Activated CD8-positive, alpha-beta T cell treated with anti-CD3 and anti-CD28 coated beads for 36 hours (primary cell): ENCODE results near the gene PLCL2. TPM values are rescaled to one million over a fixed set of nuclear protein-coding genes. Genes with fewer than 3 reads are reported as not detected.
A peak's percentile ranks its signal among the peaks of the same experiment; 100 is the strongest.

ENCODE experiments used
- ATAC-seq: fragments of 200-7000 bp; cut with Tn5 transposase; one replicate; pipeline ENCODE4 v1.10.0; 2021; ENCODE audit warnings: mild to moderate bottlenecking, moderate library complexity
- CTCF ChIA-PET: fragments of 350-600 bp; sonication (Branson Sonifier 250); formaldehyde crosslinking; loops from one replicate; lab custom pipeline; 2021; ENCODE audit warnings: antibody characterized with exemption; lab: Charles Lee
- POLR2A ChIA-PET: fragments of 350-600 bp; sonication (Branson Sonifier 250); formaldehyde crosslinking; loops from one replicate; lab custom pipeline; 2021; ENCODE audit warnings: antibody characterized with exemption; lab: Charles Lee
- DNase-seq: peaks from one replicate; pipeline ENCODE4 v3.0.0-alpha.2; 2020
- H3K27ac Mint-ChIP-seq: one replicate; pipeline ENCODE4 v1.8.0; 2021; ENCODE audit warnings: mild to moderate bottlenecking, mixed read lengths
- H3K27me3 Mint-ChIP-seq: one replicate; pipeline ENCODE4 v1.8.0; 2021; ENCODE audit warnings: mixed read lengths
- H3K36me3 Mint-ChIP-seq: one replicate; pipeline ENCODE4 v1.8.0; 2021; ENCODE audit warnings: low read depth, mixed read lengths
- H3K4me1 Mint-ChIP-seq: one replicate; pipeline ENCODE4 v1.8.0; 2021; ENCODE audit warnings: low read depth, mixed read lengths
- H3K4me3 Mint-ChIP-seq: one replicate; pipeline ENCODE4 v1.8.0; 2021; ENCODE audit warnings: mild to moderate bottlenecking, moderate library complexity, mixed read lengths
- H3K9me3 Mint-ChIP-seq: one replicate; pipeline ENCODE4 v1.8.0; 2021; ENCODE audit warnings: mixed read lengths
- intact Hi-C: fragments of 100-400 bp; cut with micrococcal nuclease; formaldehyde crosslinking; loops from one replicate; pipeline ENCODE4 v1.10.0; 2022
- total RNA-seq, 2 experiments: library from RNA; stranded (reverse); gene quantifications; one replicate each; pipeline ENCODE4 v1.2.3, GENCODE V29; 2021
- TF ChIP-seq, protein P1 (sequence below): fragments of 200-600 bp; IDR thresholded peaks from one replicate; pipeline ENCODE4 v1.8.0; 2022; ENCODE audit warnings: antibody characterized with exemption, mild to moderate bottlenecking

PLCL2 gene
- total RNA-seq, 2 experiments from 2014 or later = 19.4 to 19.7 TPM

DNA sequence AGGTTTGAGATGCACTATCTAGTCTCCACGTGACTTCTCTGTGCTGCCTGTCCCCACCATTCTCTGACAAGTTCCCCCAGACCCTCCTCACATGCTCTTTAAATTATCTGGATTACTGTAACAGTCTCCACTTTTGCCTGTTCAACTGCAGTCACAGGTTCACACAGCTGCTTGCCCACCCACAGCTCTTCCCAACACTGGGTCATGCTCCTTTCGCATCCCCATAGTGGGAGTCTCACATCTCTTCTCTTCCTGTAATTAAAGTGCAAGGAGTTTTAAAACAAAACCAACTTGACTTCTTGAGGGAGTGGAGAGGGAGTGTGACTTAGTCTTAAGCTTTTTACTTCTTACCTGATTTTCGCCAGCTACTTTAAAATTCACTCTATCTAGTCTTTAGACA is 178.8 kb downstream of the PLCL2 start:
- H3K27ac Mint-ChIP-seq = peak overlapping the region; percentile 21
- CTCF ChIA-PET = no interaction called here
- ATAC-seq = no peak

DNA sequence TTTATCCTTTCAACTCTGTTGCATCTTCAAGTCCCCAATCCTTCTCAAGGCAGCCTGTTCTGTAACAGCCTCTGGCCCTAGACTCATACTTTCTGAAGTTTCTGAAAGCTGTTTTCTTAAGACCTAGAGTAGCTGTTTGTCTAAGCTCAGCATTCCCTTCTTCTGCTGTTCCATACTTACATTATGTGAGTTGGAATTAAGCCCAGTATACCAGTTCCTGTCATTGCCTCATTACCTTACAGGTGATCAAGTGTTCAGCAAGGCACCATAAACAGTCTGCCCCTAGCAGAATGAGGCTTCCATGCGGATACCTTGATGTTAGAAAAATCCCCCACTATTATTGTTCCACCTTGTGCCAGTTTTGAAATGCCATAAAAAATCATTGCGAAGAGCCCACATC is 180.6 kb downstream of the PLCL2 start:
- H3K4me3 Mint-ChIP-seq = no peak overlapping the region
- DNase-seq (no peak), ATAC-seq (no peak)
- H3K27ac Mint-ChIP-seq = no peak overlapping the region
- TF ChIP-seq, protein P1, sequence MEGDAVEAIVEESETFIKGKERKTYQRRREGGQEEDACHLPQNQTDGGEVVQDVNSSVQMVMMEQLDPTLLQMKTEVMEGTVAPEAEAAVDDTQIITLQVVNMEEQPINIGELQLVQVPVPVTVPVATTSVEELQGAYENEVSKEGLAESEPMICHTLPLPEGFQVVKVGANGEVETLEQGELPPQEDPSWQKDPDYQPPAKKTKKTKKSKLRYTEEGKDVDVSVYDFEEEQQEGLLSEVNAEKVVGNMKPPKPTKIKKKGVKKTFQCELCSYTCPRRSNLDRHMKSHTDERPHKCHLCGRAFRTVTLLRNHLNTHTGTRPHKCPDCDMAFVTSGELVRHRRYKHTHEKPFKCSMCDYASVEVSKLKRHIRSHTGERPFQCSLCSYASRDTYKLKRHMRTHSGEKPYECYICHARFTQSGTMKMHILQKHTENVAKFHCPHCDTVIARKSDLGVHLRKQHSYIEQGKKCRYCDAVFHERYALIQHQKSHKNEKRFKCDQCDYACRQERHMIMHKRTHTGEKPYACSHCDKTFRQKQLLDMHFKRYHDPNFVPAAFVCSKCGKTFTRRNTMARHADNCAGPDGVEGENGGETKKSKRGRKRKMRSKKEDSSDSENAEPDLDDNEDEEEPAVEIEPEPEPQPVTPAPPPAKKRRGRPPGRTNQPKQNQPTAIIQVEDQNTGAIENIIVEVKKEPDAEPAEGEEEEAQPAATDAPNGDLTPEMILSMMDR = no peak
- peaks cover 28% of the 10 kb centered on the region for H3K36me3 Mint-ChIP-seq
- H3K4me1 Mint-ChIP-seq = peaks cover 16% of the 10 kb centered on the region
- ChIA-PET POLR2A (interaction anchor here (0.6 kb wide), 1 partner anchor 496 kb away, joined by 3 read pairs; no protein-coding TSS in a partner anchor), CTCF (interaction anchor here (1.0 kb wide), 1 partner anchor 93 kb away, joined by 3 read pairs; no protein-coding TSS in a partner anchor)
- H3K9me3 Mint-ChIP-seq = no peaks in the 10 kb centered on the region
- no peaks in the 10 kb centered on the region for H3K27me3 Mint-ChIP-seq
- intact Hi-C loops = no loop called here

More for the DNA sequence above, 178.8 kb downstream of the PLCL2 start:
- Mint-ChIP-seq H3K4me3 (no peak overlapping the region), H3K9me3 (no peaks in the 10 kb centered on the region), H3K4me1 (peaks cover 10% of the 10 kb centered on the region), H3K27me3 (no peaks in the 10 kb centered on the region), H3K36me3 (peaks cover 18% of the 10 kb centered on the region)
- POLR2A ChIA-PET = interaction anchor here (0.6 kb wide), 1 partner anchor 23 kb away, joined by 3 read pairs; no protein-coding TSS in a partner anchor
- TF ChIP-seq, protein P1 = no peak
- DNase-seq = no peak
- intact Hi-C loops = no loop called here

DNA sequence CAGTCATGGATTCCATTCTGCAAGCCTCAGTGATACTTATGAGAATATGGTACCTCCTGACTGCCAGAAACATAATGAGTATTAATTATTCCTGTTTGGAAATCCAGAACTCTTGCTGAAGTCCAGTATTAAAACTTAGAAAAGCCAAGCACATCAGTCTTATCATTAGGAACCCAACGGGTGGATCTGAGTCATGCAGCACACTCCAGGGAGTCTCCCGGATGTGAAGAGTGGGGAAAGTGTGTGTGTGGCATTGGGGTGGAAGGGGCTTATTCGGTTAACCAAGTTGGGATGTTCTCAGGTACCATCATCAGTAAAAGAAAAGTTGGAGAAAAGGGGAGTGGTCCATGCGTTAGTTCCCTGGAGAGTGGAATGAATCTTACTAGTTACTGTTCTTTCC is 181.1 kb downstream of the PLCL2 start:
- H3K4me1 Mint-ChIP-seq = peaks cover 19% of the 10 kb centered on the region

DNA sequence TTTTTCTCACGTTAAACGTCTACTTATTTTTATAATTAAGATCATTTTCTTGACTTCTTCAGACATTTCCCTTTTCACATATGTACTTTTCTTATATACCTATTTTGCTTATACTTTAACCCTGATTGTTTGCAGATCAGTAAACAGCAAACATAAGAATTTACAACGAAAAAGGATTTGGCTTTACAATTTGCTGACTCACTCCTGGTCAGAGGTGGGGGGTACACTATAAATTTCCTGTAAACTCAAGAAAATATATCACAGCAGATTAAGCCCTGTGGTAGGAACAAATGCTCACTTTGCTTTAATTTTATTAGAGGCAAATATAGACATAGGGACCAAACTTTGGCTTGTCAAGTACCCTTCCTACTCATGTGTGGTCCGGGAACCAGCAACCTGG is 185.0 kb downstream of the PLCL2 start:
- H3K4me1 Mint-ChIP-seq = peaks cover 25% of the 10 kb centered on the region
- CTCF ChIA-PET = no interaction called here
- TF ChIP-seq, protein P1 = no peak

More for the DNA sequence above, 181.1 kb downstream of the PLCL2 start:
- intact Hi-C loops = no loop called here
- Mint-ChIP-seq H3K9me3 (no peaks in the 10 kb centered on the region), H3K36me3 (peaks cover 31% of the 10 kb centered on the region), H3K27ac (no peak overlapping the region), H3K4me3 (no peak overlapping the region), H3K27me3 (no peaks in the 10 kb centered on the region)
- DNase-seq (no peak), ATAC-seq (no peak)
- TF ChIP-seq, protein P1 = no peak
- ChIA-PET POLR2A (interaction anchor here (0.6 kb wide), 1 partner anchor 495 kb away, joined by 3 read pairs; no protein-coding TSS in a partner anchor), CTCF (interaction anchor here (1.0 kb wide), 1 partner anchor 92 kb away, joined by 3 read pairs; no protein-coding TSS in a partner anchor)

DNA sequence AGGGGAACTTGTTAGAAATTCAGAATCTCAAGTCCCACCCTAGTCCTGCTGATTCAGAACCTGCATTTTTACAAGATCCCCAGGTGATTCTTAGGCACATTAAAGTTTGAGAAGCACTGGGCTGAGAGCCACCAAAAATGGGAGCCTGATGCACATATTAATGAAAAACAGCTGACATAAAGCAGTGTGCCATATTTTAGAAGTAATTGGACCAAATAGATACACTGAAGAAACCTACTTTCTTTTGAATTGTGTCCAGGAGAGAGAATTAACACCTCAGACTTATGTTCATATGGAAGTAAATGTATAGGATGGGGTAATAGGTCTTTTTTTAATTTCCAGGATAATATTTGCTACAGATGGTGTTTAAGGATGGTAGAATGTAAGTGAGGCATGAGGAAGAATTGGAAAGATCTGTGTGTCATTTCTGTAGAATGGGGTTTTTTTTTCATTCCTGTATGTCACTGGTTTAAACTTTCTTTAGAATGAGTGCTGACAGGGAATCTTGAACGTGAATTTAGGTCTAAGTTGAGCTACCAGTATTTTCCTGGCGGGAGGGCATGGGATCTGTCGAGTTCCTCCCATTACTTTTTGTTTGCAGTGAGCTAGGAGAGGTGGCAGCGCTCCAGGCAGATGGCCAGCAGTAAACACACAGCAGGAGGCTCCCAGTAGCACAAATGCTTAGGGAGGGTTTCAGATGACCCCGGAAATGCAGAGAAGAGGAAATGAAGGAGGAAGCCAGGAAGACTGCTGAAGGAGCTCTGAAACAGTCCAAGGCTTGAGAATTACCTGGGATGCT is 185.6 kb downstream of the PLCL2 start:
- Mint-ChIP-seq H3K36me3 (peaks cover 36% of the 10 kb centered on the region), H3K4me3 (no peak overlapping the region), H3K27me3 (no peaks in the 10 kb centered on the region), H3K4me1 (peaks cover 29% of the 10 kb centered on the region), H3K9me3 (no peaks in the 10 kb centered on the region), H3K27ac (no peak overlapping the region)
- POLR2A ChIA-PET = no interaction called here
- ATAC-seq (no peak), DNase-seq (no peak)
- TF ChIP-seq, protein P1 = no peak
- CTCF ChIA-PET = no interaction called here
- intact Hi-C loops = no loop called here

More for the DNA sequence above, 185.0 kb downstream of the PLCL2 start:
- POLR2A ChIA-PET = no interaction called here
- intact Hi-C loops = no loop called here
- Mint-ChIP-seq H3K27me3 (no peaks in the 10 kb centered on the region), H3K36me3 (peaks cover 32% of the 10 kb centered on the region), H3K9me3 (no peaks in the 10 kb centered on the region), H3K27ac (no peak overlapping the region), H3K4me3 (no peak overlapping the region)
- DNase-seq (no peak), ATAC-seq (no peak)
